Stimulated activated CD8-positive, alpha-beta memory T cell treated with anti-CD3 and anti-CD28 coated beads, Interleukin-4, amount 100 ng/mL, for 24 hours (primary cell): ENCODE results near the gene SRPRA.
"Not testable (repeated sequence)": the region's sequence is repeated elsewhere in the genome, so short reads cannot be mapped to it uniquely, and the experiment has no call there.

Experiments used
- DNase-seq: peaks from one replicate; pipeline ENCODE4 v3.0.0-alpha.2; 2020; ENCODE audit warnings: low read depth

Gene SRPRA

GRCh38 chr11:126268708-126269579 lies at the start of gene SRPRA, which contains the start of gene FOXRED1:
Gene SRPRA (minus strand): TSS chr11:126268895. CDS start chr11:126268804, 91 bp downstream.
Gene FOXRED1 (plus strand): TSS chr11:126269154. CDS start chr11:126269207, 53 bp downstream.
- DNase-seq: peak; percentile 100

- DNase-seq: no peak
Observed at GRCh38 chr11:126317756-126318573, 49.3 kb upstream of the SRPRA start.

GRCh38 chr11:126317432-126317755 lies 48.7 kb upstream of the SRPRA start:
- DNase-seq: no peak

GRCh38 chr11:126313826-126314225 lies 45.1 kb upstream of the SRPRA start:
- DNase-seq: no peak

GRCh38 chr11:126312961-126313360 lies 44.3 kb upstream of the SRPRA start:
- DNase-seq: no peak

- no peak for DNase-seq
Observed at GRCh38 chr11:126311401-126312291, 43.0 kb upstream of the SRPRA start.

- no peak for DNase-seq
Observed at GRCh38 chr11:126310992-126311310, 42.3 kb upstream of the SRPRA start.

DNA sequence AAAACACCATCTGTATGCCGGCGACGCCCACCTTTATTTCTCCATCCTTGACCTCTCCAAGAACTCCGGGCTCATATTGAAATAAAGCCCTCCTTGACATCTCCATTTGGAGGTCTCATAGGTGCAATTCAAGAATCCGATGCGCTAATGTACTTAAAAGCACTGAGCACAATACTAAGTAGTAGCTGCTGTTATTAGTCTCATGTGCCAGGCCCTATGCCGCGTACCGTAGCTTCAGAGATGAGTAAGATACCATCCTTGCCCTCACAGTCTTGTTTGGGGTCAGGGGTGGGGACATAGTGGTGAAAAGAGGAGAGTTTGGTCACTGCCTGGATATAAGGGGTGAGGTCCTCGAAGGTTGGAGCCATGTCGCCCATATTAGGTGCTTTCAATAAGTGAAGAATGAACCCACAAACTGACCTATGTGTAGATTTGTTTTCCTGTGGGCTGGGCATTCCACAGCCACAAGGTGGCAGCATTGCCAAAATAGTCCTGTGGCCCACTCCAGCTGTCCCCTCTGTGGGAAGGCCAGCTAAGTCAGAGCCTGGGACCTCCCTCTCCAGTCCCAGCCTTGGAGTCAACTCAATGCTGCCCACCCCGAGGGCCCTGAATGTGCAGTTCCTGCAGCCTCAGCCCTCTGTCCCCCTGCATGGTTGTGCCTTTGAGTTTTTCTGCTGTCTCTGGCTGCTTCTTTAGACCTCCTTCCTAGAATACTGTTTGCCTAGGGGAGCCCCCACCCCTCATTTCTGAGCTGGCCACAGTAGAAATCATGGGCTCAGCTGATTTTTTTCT lies 41.7 kb upstream of the SRPRA start:
- DNase-seq: peak; percentile 42

GRCh38 chr11:126308771-126309170 lies 40.1 kb upstream of the SRPRA start:
- not testable (repeated sequence) for DNase-seq

DNA sequence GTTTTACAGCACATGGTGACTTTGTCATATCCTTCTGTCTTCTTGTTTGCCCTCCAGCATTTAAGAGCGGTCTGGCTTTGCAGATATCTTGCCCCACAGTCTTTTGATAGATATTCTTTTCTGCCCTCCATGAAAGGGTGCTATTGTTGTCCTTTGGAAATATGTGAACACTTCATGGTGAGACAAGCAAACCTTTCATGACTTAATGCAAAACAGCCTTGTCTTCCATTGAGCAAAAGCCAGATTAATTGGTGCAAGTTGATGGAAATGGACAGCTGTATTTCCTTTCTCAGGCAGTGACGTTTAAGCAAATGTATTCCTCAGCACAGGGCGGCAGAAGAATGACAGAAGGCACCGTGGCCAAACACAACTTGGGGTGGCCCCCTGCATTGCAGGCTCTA lies 39.6 kb upstream of the SRPRA start:
- DNase-seq: no peak

GRCh38 chr11:126307706-126308105 lies 39.0 kb upstream of the SRPRA start:
- DNase-seq: no peak

GRCh38 chr11:126305699-126306098 lies 37.0 kb upstream of the SRPRA start:
- no peak for DNase-seq

- no peak for DNase-seq
Observed at GRCh38 chr11:126304457-126305075, 35.9 kb upstream of the SRPRA start.

DNA sequence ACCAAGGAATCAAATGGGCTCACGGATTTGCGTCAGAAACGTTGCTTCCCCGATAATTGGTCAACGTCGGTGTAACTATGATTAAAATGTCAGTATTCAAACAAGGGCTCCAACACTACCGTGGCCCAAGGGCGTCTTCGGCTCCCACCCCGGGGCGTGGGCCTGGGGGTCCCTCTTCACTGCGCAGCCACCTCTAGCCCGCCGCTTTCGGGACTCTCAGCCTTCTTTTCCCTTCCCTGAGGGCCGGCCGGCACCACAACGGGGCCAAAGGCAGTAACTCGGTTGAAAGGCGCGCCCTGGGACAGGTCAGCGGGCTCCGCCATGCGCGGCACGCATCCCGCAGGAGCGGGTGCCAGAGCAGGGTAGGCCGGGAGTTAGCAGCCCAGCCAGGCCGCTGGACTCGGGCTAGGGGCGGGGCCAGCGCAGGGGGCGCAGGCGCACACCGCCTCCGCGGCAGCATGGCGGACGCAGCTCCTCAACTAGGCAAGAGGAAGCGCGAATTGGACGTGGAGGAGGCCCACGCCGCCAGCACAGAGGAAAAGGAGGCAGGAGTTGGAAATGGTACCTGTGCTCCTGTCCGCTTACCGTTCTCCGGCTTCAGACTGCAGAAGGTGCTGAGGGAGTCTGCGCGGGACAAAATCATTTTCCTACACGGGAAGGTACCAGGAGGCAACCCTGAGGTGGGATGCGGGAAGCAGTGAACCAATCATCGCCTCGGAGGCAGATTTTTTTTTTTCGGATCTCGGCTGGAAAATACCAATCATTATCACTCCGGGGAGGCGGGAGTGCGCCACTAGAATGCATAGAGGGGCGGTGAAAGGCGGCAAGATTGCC lies 35.1 kb upstream of the SRPRA start, which contains the start of gene DCPS:
Gene DCPS (plus strand): TSS at position 438 of the 834 bp plus-strand sequence. CDS start 21 bp downstream, at position 459.
- peak; percentile 79 for DNase-seq

DNA sequence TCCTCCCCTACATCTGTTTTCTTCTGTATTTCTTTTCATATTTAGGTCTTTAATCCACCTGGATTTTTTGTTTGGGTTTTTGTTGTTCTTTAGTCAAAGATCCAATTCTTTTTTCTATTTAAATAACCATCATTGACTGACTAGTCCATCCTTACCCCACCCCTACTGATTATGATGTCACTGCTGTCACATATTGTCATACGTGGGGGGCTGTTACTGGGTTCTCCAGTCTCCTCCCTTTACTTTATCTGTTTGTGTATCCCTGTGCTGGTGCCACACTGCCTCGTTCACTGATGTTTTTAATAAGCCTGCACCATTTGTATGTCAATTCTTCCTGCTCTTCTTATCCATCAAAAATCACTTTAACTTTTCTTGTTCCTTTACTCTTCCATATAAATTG lies 28.3 kb upstream of the SRPRA start:
- DNase-seq: no peak

DNA sequence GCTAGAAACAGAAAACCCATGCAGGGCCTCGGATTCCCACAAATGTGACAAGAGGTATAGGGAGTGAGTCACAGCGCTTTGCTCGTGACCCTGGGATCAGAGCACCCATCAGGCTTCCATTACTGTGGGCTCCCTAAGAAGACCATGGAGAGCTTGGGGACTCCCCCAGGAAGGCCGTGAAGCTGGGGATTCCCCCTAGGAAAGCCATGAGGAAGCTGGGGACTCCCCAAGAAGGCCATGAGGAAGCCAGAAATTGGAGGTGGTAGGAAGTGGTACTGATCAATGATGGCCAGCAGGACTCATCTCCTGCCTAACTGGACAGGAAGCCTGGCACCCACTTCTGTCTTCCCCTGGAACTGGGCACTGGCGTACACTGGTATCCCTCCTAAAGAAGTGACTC lies 25.0 kb upstream of the SRPRA start:
- no peak for DNase-seq

- DNase-seq: no peak
Observed at GRCh38 chr11:126290887-126291286, 22.2 kb upstream of the SRPRA start.

GRCh38 chr11:126288237-126288636 lies 19.5 kb upstream of the SRPRA start:
- DNase-seq: no peak

GRCh38 chr11:126284829-126285228 lies 16.1 kb upstream of the SRPRA start:
- DNase-seq: peak; percentile 77
